ENCODE data around the gene DIPK1C. TPM values are rescaled to one million over a fixed set of nuclear protein-coding genes. Genes with fewer than 3 reads are reported as not detected.

DIPK1C gene
- total RNA-seq, 4 donors from 2014 or later: 0.20 to 1.5 (median 0.44) TPM; not detected in 1

- TF ChIP-seq, protein P1, sequence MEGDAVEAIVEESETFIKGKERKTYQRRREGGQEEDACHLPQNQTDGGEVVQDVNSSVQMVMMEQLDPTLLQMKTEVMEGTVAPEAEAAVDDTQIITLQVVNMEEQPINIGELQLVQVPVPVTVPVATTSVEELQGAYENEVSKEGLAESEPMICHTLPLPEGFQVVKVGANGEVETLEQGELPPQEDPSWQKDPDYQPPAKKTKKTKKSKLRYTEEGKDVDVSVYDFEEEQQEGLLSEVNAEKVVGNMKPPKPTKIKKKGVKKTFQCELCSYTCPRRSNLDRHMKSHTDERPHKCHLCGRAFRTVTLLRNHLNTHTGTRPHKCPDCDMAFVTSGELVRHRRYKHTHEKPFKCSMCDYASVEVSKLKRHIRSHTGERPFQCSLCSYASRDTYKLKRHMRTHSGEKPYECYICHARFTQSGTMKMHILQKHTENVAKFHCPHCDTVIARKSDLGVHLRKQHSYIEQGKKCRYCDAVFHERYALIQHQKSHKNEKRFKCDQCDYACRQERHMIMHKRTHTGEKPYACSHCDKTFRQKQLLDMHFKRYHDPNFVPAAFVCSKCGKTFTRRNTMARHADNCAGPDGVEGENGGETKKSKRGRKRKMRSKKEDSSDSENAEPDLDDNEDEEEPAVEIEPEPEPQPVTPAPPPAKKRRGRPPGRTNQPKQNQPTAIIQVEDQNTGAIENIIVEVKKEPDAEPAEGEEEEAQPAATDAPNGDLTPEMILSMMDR (IDR thresholded peaks at IDR 0.05): no peak
- TF ChIP-seq POLR2A (IDR thresholded peaks at IDR 0.05) (no peak), EP300 (IDR thresholded peaks at IDR 0.05) (no peak)
- Histone ChIP-seq H3K36me3 (no peaks in the 10 kb centered on the region), H3K27ac (no peak overlapping the region), H3K27me3 (no peaks in the 10 kb centered on the region), H3K9me3 (no peaks in the 10 kb centered on the region), H3K4me3 (no peak overlapping the region), H3K4me1 (peaks cover 0 to 17% (median 0%) of the 10 kb centered on the region in 4 donors)
- DNase-seq (ENCODE audit: low spot score in 2 of 2): no peak
- 38 to 46% methylated on average over 12 of the region's 12 CpGs for WGBS, 2 donors
These were observed 41.0 kb downstream of the DIPK1C start for GRCh38 chr18:74416124-74416523.

GRCh38 chr18:74414953-74415515, 42.1 kb downstream of the DIPK1C start:
- TF ChIP-seq POLR2A (IDR thresholded peaks at IDR 0.05): no peak
- TF ChIP-seq, protein P1 (IDR thresholded peaks at IDR 0.05): no peak
- no peak for TF ChIP-seq EP300 (IDR thresholded peaks at IDR 0.05)
- Histone ChIP-seq H3K36me3 (no peaks in the 10 kb centered on the region), H3K27me3 (no peaks in the 10 kb centered on the region), H3K9me3 (no peaks in the 10 kb centered on the region), H3K27ac (no peak overlapping the region), H3K4me3 (no peak overlapping the region), H3K4me1 (peaks cover 0 to 17% (median 0%) of the 10 kb centered on the region in 4 donors)
- WGBS, 2 donors: 62 to 76% methylated on average over 12 of the region's 12 CpGs
- no peak for DNase-seq (ENCODE audit: low spot score in 2 of 2)

DNA sequence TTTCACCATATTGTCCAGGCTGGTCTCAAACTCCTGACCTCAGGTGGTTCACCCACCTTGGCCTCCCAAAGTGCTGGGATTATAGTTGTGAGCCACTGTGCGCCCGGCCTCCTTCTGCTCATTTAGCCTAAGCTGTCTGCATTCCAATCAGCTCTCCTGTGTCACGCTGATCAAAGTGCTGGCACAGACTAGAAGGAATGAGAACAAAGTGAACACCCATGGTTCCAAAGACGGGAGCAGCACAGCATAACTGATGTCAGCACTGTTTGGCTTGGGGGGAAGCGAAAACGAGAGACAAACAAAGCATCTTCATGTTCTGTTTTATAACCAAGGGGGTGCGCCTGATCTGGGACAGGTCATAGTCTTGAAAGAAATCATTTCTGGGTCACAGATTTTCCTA, 43.3 kb downstream of the DIPK1C start:
- Histone ChIP-seq H3K9me3 (no peaks in the 10 kb centered on the region), H3K27me3 (no peaks in the 10 kb centered on the region), H3K36me3 (no peaks in the 10 kb centered on the region), H3K27ac (no peak overlapping the region), H3K4me1 (peaks cover 0 to 17% (median 0%) of the 10 kb centered on the region in 4 donors), H3K4me3 (no peak overlapping the region)
- no peak for DNase-seq (ENCODE audit: low spot score in 2 of 2)
- 90 to 99% methylated on average over 7 of the region's 7 CpGs for WGBS, 2 donors
- TF ChIP-seq POLR2A (IDR thresholded peaks at IDR 0.05): no peak
- TF ChIP-seq, protein P1 (IDR thresholded peaks at IDR 0.05): no peak
- no peak for TF ChIP-seq EP300 (IDR thresholded peaks at IDR 0.05)

GRCh38 chr18:74412116-74412880, 44.8 kb downstream of the DIPK1C start:
- Histone ChIP-seq H3K4me1 (peaks cover 0 to 17% (median 2%) of the 10 kb centered on the region in 4 donors), H3K36me3 (no peaks in the 10 kb centered on the region), H3K4me3 (no peak overlapping the region), H3K27me3 (no peaks in the 10 kb centered on the region), H3K27ac (no peak overlapping the region), H3K9me3 (no peaks in the 10 kb centered on the region)
- TF ChIP-seq POLR2A (IDR thresholded peaks at IDR 0.05): no peak
- TF ChIP-seq, protein P1 (IDR thresholded peaks at IDR 0.05): no peak
- no peak for TF ChIP-seq EP300 (IDR thresholded peaks at IDR 0.05)
- 54 to 66% methylated on average over 21 of the region's 21 CpGs for WGBS, 2 donors
- no peak for DNase-seq (ENCODE audit: low spot score in 2 of 2)

- Histone ChIP-seq H3K9me3 (no peaks in the 10 kb centered on the region), H3K27ac (no peak overlapping the region), H3K4me1 (peaks cover 0 to 12% (median 2%) of the 10 kb centered on the region in 4 donors), H3K36me3 (no peaks in the 10 kb centered on the region), H3K27me3 (no peaks in the 10 kb centered on the region), H3K4me3 (no peak overlapping the region)
- WGBS, 2 donors: 73 to 78% methylated on average over 9 of the region's 9 CpGs
- no peak for DNase-seq (ENCODE audit: low spot score in 2 of 2)
- TF ChIP-seq POLR2A (IDR thresholded peaks at IDR 0.05) (no peak), EP300 (IDR thresholded peaks at IDR 0.05) (no peak)
- TF ChIP-seq, protein P1 (IDR thresholded peaks at IDR 0.05): no peak
These were observed 45.6 kb downstream of the DIPK1C start for GRCh38 chr18:74411475-74411874.

Measured in tibial nerve (tissue), 4 donors.